Measurements from ENCODE around the gene ZNF845. TPM values are rescaled to one million over a fixed set of nuclear protein-coding genes. Genes with fewer than 3 reads are reported as not detected.
"Not testable (repeated sequence)": the region's sequence is repeated elsewhere in the genome, so short reads cannot be mapped to it uniquely, and the experiment has no call there.

ZNF845 gene
- polyA plus RNA-seq, 1 donor (not counting 4 experiments of a cell fraction or from before 2014, with no cell fraction given) = 4.4 TPM

DNA sequence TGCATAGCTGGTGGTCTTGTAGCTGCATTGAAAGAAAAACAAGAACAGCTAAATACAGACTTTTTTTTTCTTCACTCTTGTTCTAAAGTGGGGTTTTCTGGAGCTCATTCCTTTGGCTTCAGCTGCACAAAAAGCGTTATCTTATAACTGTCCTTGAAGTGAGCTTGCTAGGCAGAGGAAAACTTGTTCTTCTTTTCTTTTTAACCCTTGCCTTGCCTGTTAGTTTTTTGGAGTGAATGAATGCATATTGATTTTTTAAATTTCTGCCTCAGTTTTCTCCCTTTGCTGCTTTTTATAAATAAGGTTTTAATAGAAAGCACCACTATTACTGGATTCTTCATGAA, 62.9 kb downstream of the ZNF845 start:
- Histone ChIP-seq H3K79me2 (ENCODE audit: control insufficient read depth, insufficient read depth, low read length) (peaks cover 17% of the 10 kb centered on the region), H4K20me1 (ENCODE audit: control insufficient read depth, extremely low read depth, insufficient read depth, low read length) (no peaks in the 10 kb centered on the region), H3K4me1 (ENCODE audit: control insufficient read depth, extremely low read depth, insufficient read depth, low read length) (peaks cover 5% of the 10 kb centered on the region), H3K27ac (ENCODE audit: control insufficient read depth, insufficient read depth, low read length) (no peak overlapping the region), H3K4me3 (ENCODE audit: control insufficient read depth in 2 of 3, extremely low read depth in 1 of 3, insufficient read depth in 2 of 3, low read depth in 1 of 3, low read length in 3 of 3) (peak overlapping the region in 2 of 3 experiments; percentile 38 to 82), H2AFZ (ENCODE audit: control insufficient read depth, low read length) (no peak overlapping the region), H3K9me3 (ENCODE audit: control insufficient read depth, low read depth, low read length) (peaks cover under 1% of the 10 kb centered on the region), H3K9me1 (ENCODE audit: control insufficient read depth, extremely low read depth, insufficient read depth, low read length) (no peaks in the 10 kb centered on the region), H3K9ac (ENCODE audit: control insufficient read depth, extremely low read depth, insufficient read depth, low read length) (peak overlapping the region; percentile 84), H3K27me3 (ENCODE audit: control insufficient read depth, extremely low read depth, insufficient read depth, low read length) (no peaks in the 10 kb centered on the region), H3K4me2 (ENCODE audit: control insufficient read depth, extremely low read depth, insufficient read depth, low read depth, low read length) (peak overlapping the region; percentile 88), H3K36me3 (ENCODE audit: control insufficient read depth in 2 of 2, extremely low read depth in 1 of 2, insufficient read depth in 2 of 2, low read length in 2 of 2) (peaks cover 5% of the 10 kb centered on the region in 2 experiments)
- no peak for TF ChIP-seq EZH2 (IDR thresholded peaks at IDR 0.05; ENCODE audit: low read length)
- TF ChIP-seq, protein P1, sequence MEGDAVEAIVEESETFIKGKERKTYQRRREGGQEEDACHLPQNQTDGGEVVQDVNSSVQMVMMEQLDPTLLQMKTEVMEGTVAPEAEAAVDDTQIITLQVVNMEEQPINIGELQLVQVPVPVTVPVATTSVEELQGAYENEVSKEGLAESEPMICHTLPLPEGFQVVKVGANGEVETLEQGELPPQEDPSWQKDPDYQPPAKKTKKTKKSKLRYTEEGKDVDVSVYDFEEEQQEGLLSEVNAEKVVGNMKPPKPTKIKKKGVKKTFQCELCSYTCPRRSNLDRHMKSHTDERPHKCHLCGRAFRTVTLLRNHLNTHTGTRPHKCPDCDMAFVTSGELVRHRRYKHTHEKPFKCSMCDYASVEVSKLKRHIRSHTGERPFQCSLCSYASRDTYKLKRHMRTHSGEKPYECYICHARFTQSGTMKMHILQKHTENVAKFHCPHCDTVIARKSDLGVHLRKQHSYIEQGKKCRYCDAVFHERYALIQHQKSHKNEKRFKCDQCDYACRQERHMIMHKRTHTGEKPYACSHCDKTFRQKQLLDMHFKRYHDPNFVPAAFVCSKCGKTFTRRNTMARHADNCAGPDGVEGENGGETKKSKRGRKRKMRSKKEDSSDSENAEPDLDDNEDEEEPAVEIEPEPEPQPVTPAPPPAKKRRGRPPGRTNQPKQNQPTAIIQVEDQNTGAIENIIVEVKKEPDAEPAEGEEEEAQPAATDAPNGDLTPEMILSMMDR (optimal IDR thresholded peaks at IDR 0.05 in 1 of 3, IDR thresholded peaks at IDR 0.05 in 1 of 3, conservative IDR thresholded peaks at IDR 0.05 in 1 of 3; ENCODE audit: extremely low read depth in 1 of 3, insufficient read depth in 2 of 3, low read length in 3 of 3) = no peak
- FAIRE-seq (no peak), DNase-seq (ENCODE audit: low read depth, low spot score) (no peak)
- dilution Hi-C loops (cut with MboI; ENCODE audit: extremely low pct_ligation_motif_present, low sequenced_read_pairs) = no loop called here

GRCh38 chr19:53397918-53398317, 64.4 kb downstream of the ZNF845 start:
- H3K4me3 ChIP-seq (ENCODE audit: control insufficient read depth in 2 of 3, extremely low read depth in 1 of 3, insufficient read depth in 2 of 3, low read depth in 1 of 3, low read length in 3 of 3); H3K27ac ChIP-seq (ENCODE audit: control insufficient read depth, insufficient read depth, low read length); DNase-seq (ENCODE audit: low read depth, low spot score); H2AFZ ChIP-seq (ENCODE audit: control insufficient read depth, low read length); H3K9ac ChIP-seq (ENCODE audit: control insufficient read depth, extremely low read depth, insufficient read depth, low read length); H3K9me1 ChIP-seq (ENCODE audit: control insufficient read depth, extremely low read depth, insufficient read depth, low read length); H3K9me3 ChIP-seq (ENCODE audit: control insufficient read depth, low read depth, low read length); H3K27me3 ChIP-seq (ENCODE audit: control insufficient read depth, extremely low read depth, insufficient read depth, low read length); FAIRE-seq; dilution Hi-C loops (cut with MboI; ENCODE audit: extremely low pct_ligation_motif_present, low sequenced_read_pairs); H3K4me2 ChIP-seq (ENCODE audit: control insufficient read depth, extremely low read depth, insufficient read depth, low read depth, low read length); H4K20me1 ChIP-seq (ENCODE audit: control insufficient read depth, extremely low read depth, insufficient read depth, low read length); H3K4me1 ChIP-seq (ENCODE audit: control insufficient read depth, extremely low read depth, insufficient read depth, low read length): not testable (repeated sequence)
- Histone ChIP-seq H3K79me2 (ENCODE audit: control insufficient read depth, insufficient read depth, low read length) (peaks cover 17% of the 10 kb centered on the region), H3K36me3 (ENCODE audit: control insufficient read depth in 2 of 2, extremely low read depth in 1 of 2, insufficient read depth in 2 of 2, low read length in 2 of 2) (peaks cover 5 to 10% of the 10 kb centered on the region in 2 experiments)

Other genes with a start within 250 kb of the ZNF845 start
- 10.2 to 14.4 TPM (median 12.6 TPM) in 3 replicates for gene ZNF160, start 230.3 kb upstream of the ZNF845 start, polyA plus RNA-seq
- 4.2 to 7.5 TPM (median 5.2 TPM) in 3 replicates for gene ZNF415, start 200.8 kb upstream of the ZNF845 start, polyA plus RNA-seq
- 3.3 to 4.6 TPM (median 3.8 TPM) in 3 replicates for gene ZNF347, start 174.7 kb upstream of the ZNF845 start, polyA plus RNA-seq
- 2.2 to 4.3 TPM (median 2.7 TPM) in 3 replicates for gene ZNF665, start 140.4 kb upstream of the ZNF845 start, polyA plus RNA-seq
- 14.0 to 22.2 TPM (median 16.8 TPM) in 3 replicates for gene ZNF677, start 78.9 kb upstream of the ZNF845 start, polyA plus RNA-seq
- 0.04 TPM in 1 of 3 replicates, not detected in the others for gene VN1R2, start 75.5 kb upstream of the ZNF845 start, polyA plus RNA-seq
- not detected in 3 replicates for gene VN1R4, start 66.0 kb upstream of the ZNF845 start, polyA plus RNA-seq
- 6.7 to 9.5 TPM (median 9.5 TPM) in 3 replicates for gene ZNF525, start 32.0 kb downstream of the ZNF845 start, polyA plus RNA-seq
- gene ZNF765, start 61.4 kb downstream of the ZNF845 start, polyA plus RNA-seq = 4.6 to 5.9 TPM (median 5.2 TPM) in 3 replicates
- 6.8 to 10.3 TPM (median 9.2 TPM) in 3 replicates for gene ZNF761, start 98.2 kb downstream of the ZNF845 start, polyA plus RNA-seq
- gene ZNF813, start 134.0 kb downstream of the ZNF845 start, polyA plus RNA-seq = 1.5 to 2.5 TPM (median 2.1 TPM) in 3 replicates
- gene ZNF331, start 204.4 kb downstream of the ZNF845 start, polyA plus RNA-seq = 3.6 to 5.1 TPM (median 4.5 TPM) in 3 replicates

All from keratinocyte (primary cell).